Ovary (tissue), 3 donors: ENCODE results near the gene NKAIN4.
"Not testable (repeated sequence)": the region's sequence is repeated elsewhere in the genome, so short reads cannot be mapped to it uniquely, and the experiment has no call there.

Experiments used
- CTCF ChIP-seq, 3 donors: fragments of 450-650 bp in 2 of 3; fragments of 200-600 bp in 1 of 3; IDR thresholded peaks; one replicate each; pipeline versions ENCODE4 v1.5.1 to v1.8.0; 2016 to 2022; ENCODE audit warnings: antibody characterized with exemption in 3 of 3, mild to moderate bottlenecking in 1 of 3
- POLR2A ChIP-seq: fragments of 450-650 bp; IDR thresholded peaks from one replicate; pipeline ENCODE4 v1.6.1; 2017; ENCODE audit warnings: antibody characterized with exemption, mild to moderate bottlenecking, moderate library complexity
- donor health status: DM: no; HTN: no; CAD: no.

- not testable (repeated sequence) for TF ChIP-seq CTCF (IDR thresholded peaks at IDR 0.05); POLR2A
These were observed 32.7 kb downstream of the NKAIN4 start for GRCh38 chr20:63221400-63222053.
